ENCODE results near the gene PPFIBP2.

- TF ChIP-seq CTCF (IDR thresholded peaks at IDR 0.05 in 8 of 11, conservative IDR thresholded peaks at IDR 0.05 in 3 of 11) (no peak), POLR2A (IDR thresholded peaks at IDR 0.05) (no peak), POLR2AphosphoS5 (IDR thresholded peaks at IDR 0.05) (no peak)
Observed at GRCh38 chr11:7567311-7567710, 53.5 kb downstream of the PPFIBP2 start.
